Neural progenitor cell (in vitro differentiated cells): ENCODE data around the gene ITPRID1.

Source experiments
- CTCF ChIP-seq: fragments of 200-600 bp; sonication (generic); IDR thresholded peaks from 2 replicates; pipeline ENCODE4 v1.5.1; 2017; ENCODE audit warnings: antibody characterized with exemption, mild to moderate bottlenecking
- EZH2 ChIP-seq: fragments of 200-600 bp; sonication (generic); IDR thresholded peaks from 2 replicates; pipeline ENCODE4 v1.6.1; 2017; ENCODE audit warnings: antibody characterized with exemption, mild to moderate bottlenecking, moderate library complexity
- EZH2phosphoT487 ChIP-seq: fragments of 200-600 bp; sonication (generic); IDR thresholded peaks from 2 replicates; pipeline ENCODE4 v1.6.1; 2017; ENCODE audit warnings: antibody characterized with exemption

GRCh38 chr7:31692451-31692850 lies 178.6 kb downstream of the ITPRID1 start:
- TF ChIP-seq EZH2 (no peak), CTCF (no peak), EZH2phosphoT487 (no peak)
